ENCODE results near the gene MYO1H.

The MYO1H gene

DNA sequence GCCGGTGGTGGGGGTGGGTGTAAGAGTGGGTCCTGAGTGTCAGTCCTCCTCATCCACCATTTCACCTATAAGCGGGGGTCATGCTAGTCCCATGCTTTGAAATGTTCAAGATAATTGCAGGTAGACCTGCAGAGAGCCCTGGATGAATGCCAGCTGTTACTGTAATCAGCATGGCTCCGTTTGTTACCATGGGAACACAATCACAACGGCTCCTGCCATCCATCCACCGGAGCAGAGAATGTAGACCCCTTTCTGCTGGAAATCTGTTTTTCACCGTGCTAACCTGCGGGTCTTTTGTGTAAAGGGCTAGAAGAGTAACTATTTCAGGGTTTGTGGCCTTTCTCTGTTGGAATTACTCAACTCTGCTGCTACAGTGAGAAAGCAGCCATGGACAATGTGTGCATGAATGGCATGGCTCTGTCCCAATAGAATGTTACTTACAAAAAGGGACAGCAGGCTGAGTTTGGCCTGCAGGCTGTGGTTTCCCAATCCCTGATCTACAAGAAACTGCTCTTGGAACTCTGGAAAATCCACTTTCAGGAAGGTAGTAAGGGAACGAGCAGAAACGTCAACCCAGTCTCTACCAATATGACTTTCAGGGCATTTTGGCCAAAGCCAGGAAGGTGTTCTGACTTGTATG, 93.3 kb downstream of the MYO1H start:
- TF ChIP-seq, protein P1, sequence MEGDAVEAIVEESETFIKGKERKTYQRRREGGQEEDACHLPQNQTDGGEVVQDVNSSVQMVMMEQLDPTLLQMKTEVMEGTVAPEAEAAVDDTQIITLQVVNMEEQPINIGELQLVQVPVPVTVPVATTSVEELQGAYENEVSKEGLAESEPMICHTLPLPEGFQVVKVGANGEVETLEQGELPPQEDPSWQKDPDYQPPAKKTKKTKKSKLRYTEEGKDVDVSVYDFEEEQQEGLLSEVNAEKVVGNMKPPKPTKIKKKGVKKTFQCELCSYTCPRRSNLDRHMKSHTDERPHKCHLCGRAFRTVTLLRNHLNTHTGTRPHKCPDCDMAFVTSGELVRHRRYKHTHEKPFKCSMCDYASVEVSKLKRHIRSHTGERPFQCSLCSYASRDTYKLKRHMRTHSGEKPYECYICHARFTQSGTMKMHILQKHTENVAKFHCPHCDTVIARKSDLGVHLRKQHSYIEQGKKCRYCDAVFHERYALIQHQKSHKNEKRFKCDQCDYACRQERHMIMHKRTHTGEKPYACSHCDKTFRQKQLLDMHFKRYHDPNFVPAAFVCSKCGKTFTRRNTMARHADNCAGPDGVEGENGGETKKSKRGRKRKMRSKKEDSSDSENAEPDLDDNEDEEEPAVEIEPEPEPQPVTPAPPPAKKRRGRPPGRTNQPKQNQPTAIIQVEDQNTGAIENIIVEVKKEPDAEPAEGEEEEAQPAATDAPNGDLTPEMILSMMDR (IDR thresholded peaks at IDR 0.05; ENCODE audit: low read length): no peak
- TF ChIP-seq EZH2 (IDR thresholded peaks at IDR 0.05; ENCODE audit: borderline replicate concordance, low read length): no peak
- Histone ChIP-seq H3F3A (ENCODE audit: insufficient read depth, low read length) (no peaks in the 10 kb centered on the region), H3K79me2 (ENCODE audit: insufficient read depth, low read length) (no peaks in the 10 kb centered on the region), H3K27me3 (ENCODE audit: insufficient read depth, low read length) (no peaks in the 10 kb centered on the region), H3K4me1 (ENCODE audit: insufficient read depth, low read length, severe bottlenecking) (no peaks in the 10 kb centered on the region), H2AFZ (ENCODE audit: low read length) (no peak overlapping the region), H4K20me1 (ENCODE audit: insufficient read depth, low read length) (no peaks in the 10 kb centered on the region), H3K9me3 (ENCODE audit: low read length) (no peaks in the 10 kb centered on the region), H3K36me3 (ENCODE audit: insufficient read depth, low read length) (no peaks in the 10 kb centered on the region), H3K4me2 (ENCODE audit: low read length) (no peak overlapping the region), H3K9me2 (ENCODE audit: low read depth, low read length) (no peaks in the 10 kb centered on the region), H3K4me3 (ENCODE audit: low read depth, low read length, poor library complexity, severe bottlenecking) (no peak overlapping the region), H3K27ac (ENCODE audit: low read depth, low read length, poor library complexity, severe bottlenecking) (no peak overlapping the region), H3K9ac (ENCODE audit: low read length) (no peak overlapping the region)

DNA sequence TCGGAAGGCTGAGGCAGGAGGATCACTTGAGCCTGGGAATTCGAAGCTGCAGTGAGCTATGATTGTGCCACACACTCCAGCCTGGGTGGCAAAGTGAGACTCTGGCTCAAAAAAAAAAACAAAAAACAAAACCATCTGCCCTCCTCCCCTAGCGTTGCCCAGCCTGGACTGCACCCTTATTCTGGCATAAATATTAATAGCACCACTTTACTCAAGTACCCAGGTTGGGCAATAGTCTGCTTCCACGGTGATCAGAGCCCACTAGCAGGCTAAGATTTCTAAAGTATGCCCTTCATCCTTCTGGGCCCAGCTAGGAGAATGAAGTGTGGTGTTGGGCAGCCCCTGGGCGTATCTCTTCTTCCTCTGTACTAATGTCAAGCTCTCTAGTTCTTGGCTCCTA, 96.1 kb downstream of the MYO1H start:
- no peaks in the 10 kb centered on the region for H3K4me1 ChIP-seq (ENCODE audit: insufficient read depth, low read length, severe bottlenecking)
- H3K36me3 ChIP-seq (ENCODE audit: insufficient read depth, low read length): peaks cover 7% of the 10 kb centered on the region; the same call in 1 of the 2 replicates
- no peak overlapping the region for H3K9ac ChIP-seq (ENCODE audit: low read length)
- H3K27ac ChIP-seq (ENCODE audit: low read depth, low read length, poor library complexity, severe bottlenecking): no peak overlapping the region
- H3K9me2 ChIP-seq (ENCODE audit: low read depth, low read length): no peaks in the 10 kb centered on the region
- H3K4me3 ChIP-seq (ENCODE audit: low read depth, low read length, poor library complexity, severe bottlenecking): no peak overlapping the region
- H3F3A ChIP-seq (ENCODE audit: insufficient read depth, low read length): no peaks in the 10 kb centered on the region
- H3K9me3 ChIP-seq (ENCODE audit: low read length): no peaks in the 10 kb centered on the region
- H3K27me3 ChIP-seq (ENCODE audit: insufficient read depth, low read length): no peaks in the 10 kb centered on the region
- no peak overlapping the region for H2AFZ ChIP-seq (ENCODE audit: low read length)
- no peaks in the 10 kb centered on the region for H4K20me1 ChIP-seq (ENCODE audit: insufficient read depth, low read length)
- H3K4me2 ChIP-seq (ENCODE audit: low read length): no peak overlapping the region
- no peaks in the 10 kb centered on the region for H3K79me2 ChIP-seq (ENCODE audit: insufficient read depth, low read length)
- TF ChIP-seq EZH2 (IDR thresholded peaks at IDR 0.05; ENCODE audit: borderline replicate concordance, low read length): no peak
- TF ChIP-seq, protein P1 (IDR thresholded peaks at IDR 0.05; ENCODE audit: low read length): no peak

DNA sequence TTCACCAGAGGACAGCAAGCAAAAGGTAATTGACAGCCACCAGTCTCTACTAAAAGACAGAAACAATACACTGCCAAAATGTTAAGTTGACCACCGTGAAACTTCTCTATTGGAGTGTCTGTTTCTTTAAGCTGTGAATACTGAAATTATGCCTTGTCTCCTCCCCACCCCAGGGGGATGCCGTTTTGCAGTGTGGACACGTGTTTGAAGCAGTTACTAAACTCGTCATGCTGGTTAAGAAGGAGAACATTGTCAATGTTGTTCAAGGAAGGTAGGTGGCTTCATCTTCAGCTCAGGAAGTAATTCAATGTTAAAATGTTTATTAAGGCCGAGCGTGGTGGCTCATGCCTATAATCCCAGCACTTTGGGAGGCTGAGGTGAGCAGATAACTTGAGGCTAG, 96.6 kb downstream of the MYO1H start:
- Histone ChIP-seq H3K4me2 (ENCODE audit: low read length) (no peak overlapping the region), H3F3A (ENCODE audit: insufficient read depth, low read length) (no peaks in the 10 kb centered on the region), H3K4me3 (ENCODE audit: low read depth, low read length, poor library complexity, severe bottlenecking) (no peak overlapping the region), H3K27ac (ENCODE audit: low read depth, low read length, poor library complexity, severe bottlenecking) (no peak overlapping the region), H3K9ac (ENCODE audit: low read length) (no peak overlapping the region), H3K9me2 (ENCODE audit: low read depth, low read length) (no peaks in the 10 kb centered on the region), H3K36me3 (ENCODE audit: insufficient read depth, low read length) (peaks cover 7% of the 10 kb centered on the region; the same call in 1 of the 2 replicates), H3K9me3 (ENCODE audit: low read length) (no peaks in the 10 kb centered on the region), H2AFZ (ENCODE audit: low read length) (no peak overlapping the region), H3K27me3 (ENCODE audit: insufficient read depth, low read length) (no peaks in the 10 kb centered on the region), H4K20me1 (ENCODE audit: insufficient read depth, low read length) (no peaks in the 10 kb centered on the region), H3K79me2 (ENCODE audit: insufficient read depth, low read length) (no peaks in the 10 kb centered on the region), H3K4me1 (ENCODE audit: insufficient read depth, low read length, severe bottlenecking) (no peaks in the 10 kb centered on the region)
- TF ChIP-seq, protein P1 (IDR thresholded peaks at IDR 0.05; ENCODE audit: low read length): no peak
- TF ChIP-seq EZH2 (IDR thresholded peaks at IDR 0.05; ENCODE audit: borderline replicate concordance, low read length): no peak
